Natural killer cell (primary cell): ENCODE measurements around the gene APOL2. TPM values are rescaled to one million over a fixed set of nuclear protein-coding genes. Genes with fewer than 3 reads are reported as not detected.
"Not testable (repeated sequence)": the region's sequence is repeated elsewhere in the genome, so short reads cannot be mapped to it uniquely, and the experiment has no call there.

Source experiments
- ATAC-seq, 3 donors: fragments of 150-1000 bp in 2 of 3; fragments of 200-7000 bp in 1 of 3; cut with Tn5 transposase; 1 replicate in 1 of 3; 2 replicates in 2 of 3; pipeline ENCODE4 v1.10.0; 2021; ENCODE audit warnings: mild to moderate bottlenecking in 2 of 3, moderate library complexity in 2 of 3
- DNase-seq, 2 donors: peaks; one replicate each; pipeline versions ENCODE4 v3.0.0 to v3.0.0-alpha.2; 2013 to 2021; ENCODE audit warnings: mixed read lengths in 1 of 2
- H3K27ac ChIP-seq: one replicate; pipeline ENCODE4 v1.5.1; 2013; ENCODE audit warnings: mild to moderate bottlenecking, low read length
- H3K27me3 ChIP-seq: one replicate; pipeline ENCODE4 v1.6.1; 2013; ENCODE audit warnings: low read length; ENCODE audit not compliant: control insufficient read depth, insufficient read depth
- H3K36me3 ChIP-seq: one replicate; pipeline ENCODE4 v1.6.1; 2013; ENCODE audit warnings: low read length; ENCODE audit not compliant: control insufficient read depth, insufficient read depth
- H3K4me1 ChIP-seq: one replicate; pipeline ENCODE4 v1.6.1; 2013; ENCODE audit warnings: low read length; ENCODE audit not compliant: control insufficient read depth, insufficient read depth
- H3K4me3 ChIP-seq: one replicate; pipeline ENCODE4 v1.5.1; 2013; ENCODE audit warnings: low read length
- H3K9me3 ChIP-seq: one replicate; pipeline ENCODE4 v1.6.1; 2013; ENCODE audit warnings: low read length; ENCODE audit not compliant: control insufficient read depth, insufficient read depth
- H3K27ac Mint-ChIP-seq, 2 donors: one replicate each; pipeline ENCODE4 v1.8.0; 2022; ENCODE audit warnings: mild to moderate bottlenecking in 2 of 2, mixed read lengths in 2 of 2, moderate library complexity in 1 of 2
- H3K27me3 Mint-ChIP-seq, 2 donors: one replicate each; pipeline ENCODE4 v1.8.0; 2022; ENCODE audit warnings: low read depth in 2 of 2, mixed read lengths in 2 of 2
- H3K36me3 Mint-ChIP-seq: one replicate; pipeline ENCODE4 v1.8.0; 2022; ENCODE audit warnings: mixed read lengths
- H3K4me1 Mint-ChIP-seq, 2 donors: one replicate each; pipeline ENCODE4 v1.8.0; 2022; ENCODE audit warnings: mixed read lengths in 2 of 2
- H3K4me3 Mint-ChIP-seq: one replicate; pipeline ENCODE4 v1.8.0; 2022; ENCODE audit warnings: mild to moderate bottlenecking, moderate library complexity, mixed read lengths
- H3K9me3 Mint-ChIP-seq, 2 donors: one replicate each; pipeline ENCODE4 v1.8.0; 2022; ENCODE audit warnings: mixed read lengths in 2 of 2
- CTCF ChIP-seq: fragments of 200-600 bp; IDR thresholded peaks from one replicate; pipeline ENCODE4 v1.8.0; 2022; ENCODE audit warnings: antibody characterized with exemption
- WGBS: methylation state at CpG from one replicate; pipeline ENCODE4 v1.1.7; 2013; ENCODE audit warnings: missing lambda C conversion rate; ENCODE audit not compliant: insufficient coverage; 5-methylcytosine and 5-hydroxymethylcytosine counted together
- intact Hi-C: fragments of 100-400 bp; cut with micrococcal nuclease; formaldehyde crosslinking; loops from one replicate; pipeline ENCODE4 v1.14.2; 2022
- total RNA-seq, 4 donors: library from RNA; stranded (reverse); fragments of 120-200 nt in 1 of 4; gene quantifications; one replicate each; pipeline versions ENCODE4 v1.2.3 to v1.2.4, GENCODE V29; 2013 to 2022

The APOL2 gene
- total RNA-seq, 3 donors from 2014 or later (not counting 1 experiment from before 2014, with no cell fraction given): 51.7 to 112 (median 67.2) TPM

- Histone ChIP-seq H3K9me3 (no peaks in the 10 kb centered on the region), H3K27me3 (no peaks in the 10 kb centered on the region), H3K4me3 (no peak overlapping the region), H3K4me1 (peaks cover 17% of the 10 kb centered on the region), H3K27ac (no peak overlapping the region), H3K36me3 (no peaks in the 10 kb centered on the region)
- no peaks in the 10 kb centered on the region for H3K9me3 Mint-ChIP-seq
- peaks cover 0 to 6% of the 10 kb centered on the region in 2 donors for H3K27me3 Mint-ChIP-seq
- peaks cover 18 to 20% of the 10 kb centered on the region in 2 donors for H3K4me1 Mint-ChIP-seq
- no peak overlapping the region for H3K27ac Mint-ChIP-seq
- WGBS: 92% methylated on average over 3 of the region's 3 CpGs
- no peak for DNase-seq
- no peaks in the 10 kb centered on the region for H3K36me3 Mint-ChIP-seq
- no peak for ATAC-seq
- no peak for TF ChIP-seq CTCF
- intact Hi-C loops: loop anchor here (1.0 kb wide), 1 partner anchor 84 kb away; no protein-coding TSS in a partner anchor
- H3K4me3 Mint-ChIP-seq: no peak overlapping the region
Observed at GRCh38 chr22:36193171-36193570, 46.2 kb downstream of the APOL2 start.

DNA sequence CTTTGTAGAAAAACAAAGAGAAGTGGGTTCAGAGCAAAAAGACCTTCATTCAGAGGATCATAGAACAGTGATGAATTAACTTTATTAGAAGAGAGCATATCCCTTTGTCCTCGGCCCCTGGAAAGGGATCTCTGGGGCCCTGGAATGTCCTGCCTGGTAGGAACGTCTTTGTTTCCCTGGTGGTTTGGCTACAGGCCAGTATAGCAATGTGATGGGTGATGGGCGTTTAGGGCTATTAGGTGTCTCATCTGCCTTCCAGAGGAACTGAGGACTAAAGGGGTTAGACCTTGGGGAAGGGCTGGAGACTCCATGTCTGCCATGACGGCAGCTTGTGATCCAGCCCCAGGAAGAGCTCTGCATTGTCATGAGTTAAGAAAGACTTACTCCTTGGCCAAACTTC, 46.8 kb downstream of the APOL2 start:
- no peak overlapping the region for H3K4me3 Mint-ChIP-seq
- H3K9me3 ChIP-seq: no peaks in the 10 kb centered on the region
- H3K4me1 Mint-ChIP-seq: peaks cover 12 to 14% of the 10 kb centered on the region in 2 donors
- DNase-seq (no peak), ATAC-seq (no peak)
- H3K27me3 Mint-ChIP-seq: peaks cover 0 to 6% of the 10 kb centered on the region in 2 donors
- no peaks in the 10 kb centered on the region for H3K9me3 Mint-ChIP-seq
- H3K27ac Mint-ChIP-seq: no peak overlapping the region
- intact Hi-C loops: no loop called here
- no peak overlapping the region for H3K4me3 ChIP-seq
- peaks cover 11% of the 10 kb centered on the region for H3K4me1 ChIP-seq
- H3K36me3 Mint-ChIP-seq: no peaks in the 10 kb centered on the region
- H3K36me3 ChIP-seq: no peaks in the 10 kb centered on the region
- H3K27me3 ChIP-seq: no peaks in the 10 kb centered on the region
- WGBS: 67% methylated on average over 4 of the region's 4 CpGs
- no peak for TF ChIP-seq CTCF
- H3K27ac ChIP-seq: no peak overlapping the region

GRCh38 chr22:36191106-36191836, 48.1 kb downstream of the APOL2 start:
- intact Hi-C loops: no loop called here
- 85% methylated on average over 17 of the region's 17 CpGs for WGBS
- Histone ChIP-seq H3K4me3 (no peak overlapping the region), H3K9me3 (no peaks in the 10 kb centered on the region), H3K27me3 (no peaks in the 10 kb centered on the region), H3K27ac (no peak overlapping the region), H3K4me1 (no peaks in the 10 kb centered on the region), H3K36me3 (no peaks in the 10 kb centered on the region)
- ATAC-seq (no peak), DNase-seq (no peak)
- no peaks in the 10 kb centered on the region for H3K9me3 Mint-ChIP-seq
- H3K36me3 Mint-ChIP-seq: no peaks in the 10 kb centered on the region
- no peak for TF ChIP-seq CTCF
- no peak overlapping the region for H3K4me3 Mint-ChIP-seq
- no peak overlapping the region for H3K27ac Mint-ChIP-seq
- peaks cover 0 to 6% of the 10 kb centered on the region in 2 donors for H3K27me3 Mint-ChIP-seq
- peaks cover 5 to 6% of the 10 kb centered on the region in 2 donors for H3K4me1 Mint-ChIP-seq

DNA sequence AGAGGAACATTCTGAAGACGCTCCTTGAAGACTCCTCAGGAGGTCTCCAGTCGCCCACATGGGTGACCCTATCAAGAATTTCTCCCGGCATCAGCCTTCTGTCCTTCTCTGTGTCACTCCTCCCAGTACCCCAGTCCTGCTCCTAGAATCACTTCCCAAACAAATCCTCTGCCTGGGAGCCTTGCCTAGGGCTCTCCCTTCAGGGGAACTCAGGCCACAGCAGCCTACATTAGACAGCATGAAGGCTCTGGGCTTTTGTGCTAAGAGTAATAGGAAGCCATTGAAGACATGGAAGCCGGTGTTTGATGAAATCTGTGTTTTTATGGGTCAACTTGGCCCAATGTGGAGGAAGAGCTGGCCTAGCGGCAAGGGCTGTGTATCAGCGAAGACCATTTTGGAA, 51.5 kb downstream of the APOL2 start:
- 97% methylated on average over 3 of the region's 6 CpGs for WGBS
- H3K9me3 ChIP-seq, H3K4me1 Mint-ChIP-seq, H3K9me3 Mint-ChIP-seq, H3K27ac Mint-ChIP-seq, H3K27me3 Mint-ChIP-seq, H3K36me3 Mint-ChIP-seq, DNase-seq, H3K27ac ChIP-seq, H3K4me1 ChIP-seq, intact Hi-C loops, H3K36me3 ChIP-seq, H3K4me3 ChIP-seq, ATAC-seq, H3K4me3 Mint-ChIP-seq, H3K27me3 ChIP-seq: not testable (repeated sequence)
